Endothelial cell of umbilical vein (primary cell): ENCODE results near the gene PAX8. TPM values are rescaled to one million over a fixed set of nuclear protein-coding genes. Genes with fewer than 3 reads are reported as not detected.

Source experiments
- BruUV-seq: library from RNA; stranded (reverse); fragments of 400-500 nt; replicated peaks from 2 replicates; lab custom pipeline; 2021; lab: Mats Ljungman, UMichigan
- CTCF ChIA-PET: fragments of 300-600, 350-600 bp; sonication (Branson Sonifier 250); formaldehyde crosslinking; loops from one replicate; lab custom pipeline; 2021; ENCODE audit warnings: antibody characterized with exemption, inconsistent platforms; lab: Charles Lee
- POLR2A ChIA-PET: fragments of 300-600, 350-600 bp; sonication (Branson Sonifier 250); formaldehyde crosslinking; loops from one replicate; lab custom pipeline; 2021; ENCODE audit warnings: antibody characterized with exemption, inconsistent platforms; lab: Charles Lee
- DNase-seq: peaks from one replicate; pipeline ENCODE4 v3.0.0-alpha.2; 2011; ENCODE audit warnings: low read depth, low spot score
- FAIRE-seq: peaks from 2 replicates; lab custom pipeline; 2011; peaks lifted over from hg19 to GRCh38; lab: Jason Lieb, UNC
- H2AFZ ChIP-seq: 2 replicates; pipeline ENCODE4 v1.6.0; 2012; ENCODE audit warnings: low read depth, low read length, control low read depth, inconsistent platforms
- H3K27ac ChIP-seq: 2 replicates; pipeline ENCODE4 v1.5.1; 2011; ENCODE audit warnings: low read depth, mild to moderate bottlenecking, control low read depth, low read length, moderate library complexity; ENCODE audit not compliant: insufficient read depth
- H3K27me3 ChIP-seq, 2 experiments: 2 replicates each; pipeline versions ENCODE4 v1.6.0 to v1.6.1; 2011; ENCODE audit warnings: low read length in 2 of 2, mixed read lengths in 1 of 2; ENCODE audit not compliant: control insufficient read depth in 2 of 2, insufficient read depth in 2 of 2
- H3K36me3 ChIP-seq, 2 experiments: 2 replicates in 1 of 2; 3 replicates in 1 of 2; pipeline ENCODE4 v1.5.1; 2011; ENCODE audit warnings: low read length in 2 of 2, mild to moderate bottlenecking in 1 of 2, moderate library complexity in 1 of 2; ENCODE audit not compliant: control insufficient read depth in 2 of 2, insufficient read depth in 2 of 2; ENCODE audit errors: extremely low read depth in 1 of 2
- H3K4me1 ChIP-seq: 3 replicates; pipeline ENCODE4 v1.5.1; 2011; ENCODE audit warnings: mild to moderate bottlenecking, low read length; ENCODE audit not compliant: control insufficient read depth, insufficient read depth; ENCODE audit errors: extremely low read depth
- H3K4me2 ChIP-seq: 2 replicates; pipeline ENCODE4 v1.6.1; 2011; ENCODE audit warnings: low read length, control low read depth, mixed read lengths; ENCODE audit not compliant: insufficient read depth
- H3K4me3 ChIP-seq, 3 experiments: fragments of 200-600 bp in 1 of 3; sonication (generic), shearing (Covaris generic) in 1 of 3; replicated peaks in 1 of 3; 2 replicates each; pipeline ENCODE4 v1.5.1; 2011 to 2016; ENCODE audit warnings: control low read depth in 3 of 3, low read length in 3 of 3, mild to moderate bottlenecking in 2 of 3, inconsistent platforms in 1 of 3, low read depth in 1 of 3, moderate library complexity in 1 of 3; ENCODE audit not compliant: insufficient read depth in 1 of 3
- H3K79me2 ChIP-seq: 2 replicates; pipeline ENCODE4 v1.6.0; 2012; ENCODE audit warnings: low read length, inconsistent platforms; ENCODE audit not compliant: control insufficient read depth, insufficient read depth
- H3K9ac ChIP-seq: replicated peaks from 2 replicates; pipeline ENCODE3; 2011; ENCODE audit warnings: low read length, control low read depth; ENCODE audit not compliant: insufficient read depth; ENCODE audit errors: extremely low read depth
- H3K9me1 ChIP-seq: replicated peaks from 3 replicates; pipeline ENCODE4 v1.6.0; 2011; ENCODE audit warnings: mild to moderate bottlenecking, low read length; ENCODE audit not compliant: control insufficient read depth, insufficient read depth; ENCODE audit errors: extremely low read depth
- H3K9me3 ChIP-seq: replicated peaks from 2 replicates; pipeline ENCODE4 v1.5.1; 2012; ENCODE audit warnings: low read length, inconsistent platforms; ENCODE audit not compliant: control insufficient read depth, insufficient read depth
- H4K20me1 ChIP-seq: replicated peaks from 2 replicates; pipeline ENCODE3; 2011; ENCODE audit warnings: mild to moderate bottlenecking, low read length; ENCODE audit not compliant: control insufficient read depth, insufficient read depth; ENCODE audit errors: extremely low read depth
- CTCF ChIP-seq, 2 donors: IDR thresholded peaks; 1 replicate in 1 of 2; 2 replicates in 1 of 2; pipeline ENCODE4 v1.5.1; 2011; ENCODE audit warnings: low read length in 2 of 2, mild to moderate bottlenecking in 2 of 2, moderate library complexity in 2 of 2, control low read depth in 1 of 2, inconsistent platforms in 1 of 2, low read depth in 1 of 2; ENCODE audit not compliant: insufficient read depth in 1 of 2; ENCODE audit errors: extremely low read depth in 1 of 2
- EZH2 ChIP-seq: IDR thresholded peaks from 2 replicates; pipeline ENCODE4 v1.6.1; 2012; ENCODE audit warnings: borderline replicate concordance, low read depth, mild to moderate bottlenecking, moderate library complexity, low read length, inconsistent platforms; ENCODE audit not compliant: severe bottlenecking
- FOS ChIP-seq: IDR thresholded peaks from 2 replicates; pipeline ENCODE4 v1.6.1; 2011; ENCODE audit warnings: mild to moderate bottlenecking, low read length, moderate library complexity, borderline replicate concordance; ENCODE audit not compliant: insufficient read depth
- GATA2 ChIP-seq: IDR thresholded peaks from 2 replicates; pipeline ENCODE4 v1.7.0; 2011; ENCODE audit warnings: low read depth, mild to moderate bottlenecking, moderate library complexity, mixed read lengths, low read length; ENCODE audit not compliant: insufficient read length, insufficient read depth
- JUN ChIP-seq: IDR thresholded peaks from 2 replicates; pipeline ENCODE4 v1.6.1; 2011; ENCODE audit warnings: borderline replicate concordance, low read depth; ENCODE audit not compliant: insufficient read length, insufficient read depth
- MAX ChIP-seq: IDR thresholded peaks from 2 replicates; pipeline ENCODE4 v1.6.1; 2011; ENCODE audit not compliant: insufficient read depth, insufficient read length
- MYC ChIP-seq: IDR thresholded peaks from one replicate; pipeline ENCODE4 v1.6.1; 2011; ENCODE audit warnings: mild to moderate bottlenecking, low read depth, low read length
- POLR2A ChIP-seq: IDR thresholded peaks from 2 replicates; pipeline ENCODE4 v1.6.1; 2012; ENCODE audit warnings: low read depth, mild to moderate bottlenecking, control low read depth, low read length
- POLR2AphosphoS5 ChIP-seq: IDR thresholded peaks from 2 replicates; pipeline ENCODE4 v1.6.1; 2012; ENCODE audit warnings: low read depth, mild to moderate bottlenecking, control low read depth, low read length, moderate library complexity; ENCODE audit not compliant: insufficient read depth
- dilution Hi-C: fragments of 300-500 bp; cut with MboI; formaldehyde crosslinking; loops from one replicate; pipeline ENCODE4 v1.15.0; 2019; ENCODE audit warnings: low sequenced_read_pairs; ENCODE audit not compliant: extremely low pct_ligation_motif_present
- intact Hi-C: fragments of 100-400 bp; cut with micrococcal nuclease; formaldehyde crosslinking; loops from one replicate; pipeline ENCODE4 v1.10.0; 2022
- polyA plus RNA-seq, 4 experiments: library from polyadenylated mRNA; depleted of rRNA in 3 of 4; stranded (reverse) in 3 of 4; unstranded in 1 of 4; fragments of >200 nt; gene quantifications; 2 replicates each; pipeline versions ENCODE4 v1.2.1 to v1.2.3, GENCODE V29; 2011 to 2012; ENCODE audit warnings: missing spikeins in 1 of 4
- total RNA-seq: library from RNA; stranded (reverse); gene quantifications from 2 replicates; pipeline ENCODE4 v1.2.3, GENCODE V29; 2021

The PAX8 gene
- total and polyA plus RNA-seq, 2 donors (not counting 3 experiments of a cell fraction or from before 2014, with no cell fraction given) = 0.22 to 0.62 TPM

GRCh38 chr2:113274432-113274831 lies 4.3 kb downstream of the PAX8 start:
- TF ChIP-seq FOS = no peak
- TF ChIP-seq GATA2 = no peak
- TF ChIP-seq MAX = no peak
- TF ChIP-seq MYC = no peak
- TF ChIP-seq JUN = no peak
- TF ChIP-seq CTCF (IDR thresholded peaks at IDR 0.05; ENCODE audit: extremely low read depth in 1 of 2, insufficient read depth in 1 of 2, low read depth in 1 of 2, low read length in 2 of 2) = no peak
- TF ChIP-seq POLR2A = no peak
- no peak for TF ChIP-seq EZH2
- no peak for TF ChIP-seq POLR2AphosphoS5
- no peaks in the 10 kb centered on the region for H4K20me1 ChIP-seq
- H3K4me2 ChIP-seq = no peak overlapping the region
- no peak overlapping the region for H2AFZ ChIP-seq
- no peak overlapping the region for H3K27ac ChIP-seq
- no peaks in the 10 kb centered on the region for H3K36me3 ChIP-seq
- POLR2A ChIA-PET = no interaction called here
- DNase-seq (no peak), FAIRE-seq (no peak)
- no peaks in the 10 kb centered on the region for H3K9me1 ChIP-seq
- intact Hi-C loops (no loop called here), dilution Hi-C loops (no loop called here)
- H3K79me2 ChIP-seq = no peaks in the 10 kb centered on the region
- no peaks in the 10 kb centered on the region for H3K4me1 ChIP-seq
- no peaks in the 10 kb centered on the region for H3K9me3 ChIP-seq
- peaks cover 59 to 85% of the 10 kb centered on the region in 2 experiments for H3K27me3 ChIP-seq
- no peak overlapping the region for H3K4me3 ChIP-seq
- CTCF ChIA-PET = no interaction called here
- no TSS peak for BruUV-seq
- H3K9ac ChIP-seq = no peak overlapping the region
